ENCODE results near the gene ITGA1.

The ITGA1 gene

GRCh38 chr5:52867809-52868208, 80.1 kb downstream of the ITGA1 start:
- DNase-seq: no peak

GRCh38 chr5:52868417-52868816, 80.7 kb downstream of the ITGA1 start:
- no peak for DNase-seq

- no peak for DNase-seq
Measured at GRCh38 chr5:52869391-52869790, 81.7 kb downstream of the ITGA1 start.

GRCh38 chr5:52870448-52870847, 82.7 kb downstream of the ITGA1 start:
- DNase-seq: no peak

- DNase-seq: peak in 1 of 4 experiments; percentile 10
Measured at GRCh38 chr5:52875827-52876226, 88.1 kb downstream of the ITGA1 start.

- DNase-seq: no peak
Measured at GRCh38 chr5:52876456-52876855, 88.7 kb downstream of the ITGA1 start.

- no peak for DNase-seq
Measured at GRCh38 chr5:52878656-52879055, 90.9 kb downstream of the ITGA1 start.

- no peak for DNase-seq
Measured at GRCh38 chr5:52880541-52880940, 92.8 kb downstream of the ITGA1 start.

GRCh38 chr5:52881468-52881867, 93.8 kb downstream of the ITGA1 start:
- no peak for DNase-seq

GRCh38 chr5:52883110-52883509, 95.4 kb downstream of the ITGA1 start:
- DNase-seq: no peak

GRCh38 chr5:52884453-52884852, 96.7 kb downstream of the ITGA1 start:
- no peak for DNase-seq

- DNase-seq: no peak
Measured at GRCh38 chr5:52885614-52886013, 97.9 kb downstream of the ITGA1 start.

- no peak for DNase-seq
Measured at GRCh38 chr5:52886206-52886605, 98.5 kb downstream of the ITGA1 start.

GRCh38 chr5:52887066-52887465, 99.3 kb downstream of the ITGA1 start:
- DNase-seq: no peak

GRCh38 chr5:52888363-52888762, 100.6 kb downstream of the ITGA1 start:
- DNase-seq: no peak

- DNase-seq: no peak
Measured at GRCh38 chr5:52892242-52892878, 104.6 kb downstream of the ITGA1 start.

- no peak for DNase-seq
Measured at GRCh38 chr5:52893105-52893504, 105.4 kb downstream of the ITGA1 start.

GRCh38 chr5:52893863-52894262, 106.1 kb downstream of the ITGA1 start:
- no peak for DNase-seq

- no peak for DNase-seq
Measured at GRCh38 chr5:52894451-52894850, 106.7 kb downstream of the ITGA1 start.

- no peak for DNase-seq
Measured at GRCh38 chr5:52895075-52895474, 107.4 kb downstream of the ITGA1 start.

GRCh38 chr5:52895572-52896413, 108.1 kb downstream of the ITGA1 start:
- DNase-seq: no peak

- DNase-seq: no peak
Measured at GRCh38 chr5:52896534-52897237, 109.0 kb downstream of the ITGA1 start.

- DNase-seq: no peak
Measured at GRCh38 chr5:52897238-52897614, 109.5 kb downstream of the ITGA1 start.

All from suppressor macrophage (primary cell).